ENCODE results near the gene BRME1.
A peak's percentile ranks its signal among the peaks of the same experiment; 100 is the strongest.

BRME1 gene

GRCh38 chr19:13833330-13834243 lies 72.3 kb downstream of the BRME1 start:
- H3K4me3 ChIP-seq (ENCODE audit: low read depth, low read length), result peak overlapping the region; percentile 14
